Skin of body (tissue), 2 donors: ENCODE results near the gene SLC7A10. TPM values are rescaled to one million over a fixed set of nuclear protein-coding genes. Genes with fewer than 3 reads are reported as not detected.

Experiments used
- DNase-seq: peaks from one replicate; lab custom pipeline; 2025; lab: John Stamatoyannopoulos, UW
- total RNA-seq: library from RNA; depleted of rRNA; stranded (reverse); fragments of >200 nt; gene quantifications from one replicate; pipeline ENCODE4 v1.2.3, GENCODE V29; 2014

Gene SLC7A10
- 9.7 TPM for total RNA-seq

DNA sequence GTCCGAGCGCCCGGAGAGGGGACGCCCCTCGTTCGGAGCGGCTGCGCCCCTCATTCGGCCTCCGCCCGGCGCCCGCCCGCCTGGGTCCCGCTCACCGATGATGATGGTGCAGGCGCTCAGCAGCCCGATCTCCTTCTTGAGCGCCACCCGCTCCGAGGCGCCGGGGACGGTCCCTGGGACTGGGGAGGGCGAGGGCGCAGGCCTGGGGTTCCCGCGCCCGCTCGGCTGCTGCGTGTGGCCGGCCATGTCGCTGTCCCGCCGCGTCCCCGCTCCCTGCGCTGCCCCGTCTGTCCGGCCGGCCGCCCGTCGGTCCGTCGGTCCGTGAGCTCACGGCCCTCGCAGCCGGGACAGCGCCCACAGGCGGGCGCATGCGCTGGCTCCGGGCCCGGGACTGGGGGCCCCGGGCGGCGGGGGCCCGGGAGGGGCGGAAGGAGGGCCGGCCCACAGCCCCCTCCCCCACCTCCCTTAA is at the start of gene SLC7A10:
TSS of gene SLC7A10 (minus strand) at position 393 of the 469 bp plus-strand sequence. CDS start at position 246, 147 bp downstream.
- no peak for DNase-seq

DNA sequence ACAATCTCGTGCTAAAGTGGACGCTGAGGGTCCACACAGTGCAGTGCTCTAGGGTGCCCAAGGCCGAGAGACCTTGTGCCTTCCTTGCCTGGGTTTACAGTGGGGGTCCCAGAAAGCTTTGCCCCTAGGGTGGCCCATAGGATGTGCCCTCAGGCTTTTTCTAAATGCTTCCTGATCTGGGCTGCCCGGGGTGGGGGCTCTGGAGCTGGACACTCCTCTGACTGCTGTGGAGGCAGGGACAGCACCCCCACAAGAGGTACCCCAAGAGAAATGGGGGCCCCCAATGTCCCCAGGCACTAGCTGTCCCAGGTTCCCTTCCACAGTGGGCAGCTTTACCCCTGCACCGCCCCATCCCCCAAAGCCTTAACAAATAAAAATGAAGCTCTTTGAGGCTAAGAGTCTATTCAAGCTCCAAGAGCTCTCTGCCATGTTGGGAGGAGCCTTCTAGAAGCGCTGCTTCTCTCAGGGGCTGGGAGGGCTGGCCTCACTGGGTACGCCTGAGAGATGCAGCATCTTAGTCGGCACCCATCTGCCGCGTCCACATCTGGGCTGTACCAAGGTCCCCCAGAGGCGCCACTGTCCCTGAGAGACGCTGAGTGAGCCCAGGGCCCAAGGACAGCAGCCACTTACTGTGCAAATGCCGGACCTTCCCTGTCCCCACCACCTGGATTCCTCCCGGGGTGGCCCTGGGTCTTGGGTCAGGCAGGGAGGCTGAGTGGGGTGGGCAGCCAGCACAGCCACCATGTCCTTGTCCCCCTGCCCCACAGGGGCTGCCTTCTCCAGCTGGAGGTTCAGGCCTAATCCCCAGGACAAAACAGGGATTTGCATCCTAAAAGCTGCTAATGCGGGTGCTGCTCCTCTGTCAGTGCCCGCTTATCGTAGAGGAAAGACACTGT is 49.3 kb upstream of the SLC7A10 start:
- DNase-seq, result no peak

DNA sequence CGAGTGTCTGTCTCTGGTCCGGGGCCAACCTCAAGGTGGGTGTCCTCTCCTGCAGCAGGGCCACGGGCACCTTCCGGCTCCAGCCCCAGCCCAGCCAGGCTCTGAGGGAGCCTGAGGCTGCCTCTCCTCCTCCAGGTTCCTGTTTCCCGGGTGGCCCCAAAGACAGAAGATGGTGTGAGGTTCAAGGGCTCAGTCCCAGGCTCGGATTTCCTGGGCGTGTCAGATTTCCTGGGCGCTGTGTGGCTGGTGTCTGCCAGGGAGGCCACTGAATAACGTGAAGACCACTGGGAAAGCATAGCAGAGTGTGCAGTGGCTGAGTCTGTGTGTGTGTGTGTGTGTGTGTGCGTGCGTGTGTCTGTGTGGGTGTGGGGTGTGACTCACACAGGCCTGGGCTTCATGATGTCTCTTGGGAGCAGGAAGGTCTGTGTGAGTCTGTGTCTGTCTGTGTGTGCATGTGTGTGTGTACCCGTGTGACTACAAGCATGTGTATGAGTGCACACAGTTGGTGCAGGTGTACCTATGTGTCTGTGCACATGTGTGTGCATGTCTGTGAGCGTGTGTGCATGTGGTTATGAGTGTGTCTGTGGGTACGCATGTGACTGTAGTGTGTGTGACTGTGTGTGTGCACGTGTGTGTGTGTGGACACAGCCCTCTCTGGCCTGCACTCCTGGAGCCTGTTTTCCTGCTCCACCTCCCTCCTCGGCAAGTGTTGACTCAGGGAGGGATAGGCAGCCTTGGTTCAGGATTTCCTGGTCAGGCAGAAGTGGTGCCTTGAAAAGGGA is 48.4 kb upstream of the SLC7A10 start:
- DNase-seq, result no peak

DNA sequence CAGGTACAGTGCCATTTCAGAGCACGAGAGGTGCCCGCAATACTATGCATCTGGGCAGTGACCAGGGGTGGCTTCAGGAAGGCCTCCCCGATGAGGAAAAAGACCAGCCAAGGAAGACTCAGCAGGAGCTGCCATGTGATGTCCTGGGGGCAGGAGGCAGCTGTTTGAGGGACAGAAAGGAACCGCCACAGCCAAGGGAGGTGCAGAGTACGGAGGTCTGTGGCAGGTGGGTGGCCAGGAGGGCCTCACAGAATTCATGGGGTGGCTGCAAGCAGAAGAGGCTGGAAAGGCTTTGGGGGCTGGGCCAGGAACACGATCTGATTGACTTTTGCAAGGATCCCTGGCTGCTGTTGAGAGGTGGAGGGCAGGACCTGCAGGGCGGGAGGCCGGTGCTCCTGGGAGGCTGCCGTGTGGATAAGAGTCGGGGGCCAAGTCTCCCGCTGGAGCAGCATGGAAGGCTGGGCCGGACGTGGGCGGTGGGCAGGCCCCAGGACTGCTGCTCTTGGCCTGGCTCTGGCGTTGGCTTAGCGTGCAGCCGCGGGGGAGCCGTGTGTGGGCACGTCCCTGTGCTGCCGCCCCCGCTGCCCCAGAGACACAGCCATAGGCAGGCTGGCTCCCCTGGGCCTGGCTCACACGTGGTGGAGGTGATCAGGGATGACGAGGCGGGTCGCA is 47.6 kb upstream of the SLC7A10 start:
- DNase-seq, result no peak

DNA sequence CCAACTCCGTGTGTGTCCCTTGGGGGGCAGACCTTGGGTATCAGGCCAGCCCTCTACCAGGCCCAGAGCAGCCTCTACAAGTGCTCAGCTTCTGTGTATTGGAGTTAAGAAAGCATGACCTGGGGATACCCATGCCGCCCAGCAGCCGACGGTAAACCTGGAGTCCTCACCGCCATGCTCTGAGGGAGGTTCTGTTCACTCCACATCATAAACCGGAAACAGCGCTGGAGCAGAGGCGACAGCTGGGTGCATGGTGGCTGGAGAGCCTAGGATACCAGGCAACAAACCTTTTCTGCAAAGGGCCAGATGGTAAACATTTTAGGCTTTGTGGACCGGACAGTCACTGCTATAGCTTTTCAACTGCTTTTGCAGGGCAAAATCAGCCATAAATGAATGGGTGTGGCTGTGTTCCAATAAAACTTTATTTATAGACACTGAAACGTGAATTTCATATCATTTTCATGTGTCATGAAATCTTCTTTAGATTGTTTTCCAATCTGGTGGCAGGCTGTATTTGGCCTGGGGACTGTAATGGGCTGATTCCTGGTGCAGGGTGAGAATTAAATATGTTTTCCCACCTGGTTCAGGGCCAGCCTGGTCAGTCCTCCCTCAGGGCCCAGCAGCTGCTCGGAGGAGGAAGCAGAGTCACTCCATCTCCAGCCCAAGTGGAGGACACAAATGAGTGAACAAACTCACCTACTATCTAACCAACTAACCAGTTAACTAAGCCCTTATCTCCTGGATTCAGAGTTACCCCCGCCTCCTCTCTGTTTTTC is 45.8 kb upstream of the SLC7A10 start:
- no peak for DNase-seq

DNA sequence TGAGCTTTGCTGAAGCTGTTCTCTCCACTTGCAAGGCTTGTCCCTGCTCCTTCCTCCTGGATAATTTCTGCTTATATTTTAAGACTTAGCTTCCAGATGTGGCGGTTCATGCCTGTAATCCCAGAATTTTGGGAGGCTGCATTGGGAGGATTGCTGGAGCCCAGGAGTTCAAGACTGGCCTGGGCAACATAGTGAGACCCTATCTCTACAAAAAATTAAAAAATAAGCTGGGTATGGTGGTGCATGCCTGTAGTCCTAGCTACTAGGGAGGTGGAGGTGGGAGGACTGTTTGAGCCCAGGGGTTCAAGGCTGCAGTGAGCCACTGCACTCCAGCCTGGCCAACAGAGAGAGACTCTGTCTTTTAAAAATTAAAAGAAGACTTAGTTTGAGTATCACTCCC is 45.1 kb upstream of the SLC7A10 start:
- DNase-seq, result no peak

DNA sequence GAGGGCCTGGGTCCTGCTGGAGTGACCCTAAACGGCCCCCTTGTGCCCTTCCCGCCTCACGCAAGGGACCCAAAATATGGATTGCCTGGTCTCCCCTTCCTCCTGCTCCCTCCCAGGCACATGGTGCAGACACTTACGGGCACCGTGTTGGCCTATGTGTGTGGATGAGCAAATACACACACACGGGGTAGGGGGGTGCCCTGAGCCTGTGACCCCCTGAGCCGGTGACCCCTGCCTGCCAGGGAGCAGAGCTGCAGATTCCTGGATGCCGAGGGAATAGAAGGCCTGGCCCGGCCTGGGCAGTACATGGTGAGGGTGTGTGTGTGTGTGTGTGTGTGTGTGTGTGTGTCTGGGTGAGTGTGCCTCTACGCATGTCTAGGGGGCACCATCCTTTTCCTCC is 43.4 kb upstream of the SLC7A10 start:
- DNase-seq, result no peak

DNA sequence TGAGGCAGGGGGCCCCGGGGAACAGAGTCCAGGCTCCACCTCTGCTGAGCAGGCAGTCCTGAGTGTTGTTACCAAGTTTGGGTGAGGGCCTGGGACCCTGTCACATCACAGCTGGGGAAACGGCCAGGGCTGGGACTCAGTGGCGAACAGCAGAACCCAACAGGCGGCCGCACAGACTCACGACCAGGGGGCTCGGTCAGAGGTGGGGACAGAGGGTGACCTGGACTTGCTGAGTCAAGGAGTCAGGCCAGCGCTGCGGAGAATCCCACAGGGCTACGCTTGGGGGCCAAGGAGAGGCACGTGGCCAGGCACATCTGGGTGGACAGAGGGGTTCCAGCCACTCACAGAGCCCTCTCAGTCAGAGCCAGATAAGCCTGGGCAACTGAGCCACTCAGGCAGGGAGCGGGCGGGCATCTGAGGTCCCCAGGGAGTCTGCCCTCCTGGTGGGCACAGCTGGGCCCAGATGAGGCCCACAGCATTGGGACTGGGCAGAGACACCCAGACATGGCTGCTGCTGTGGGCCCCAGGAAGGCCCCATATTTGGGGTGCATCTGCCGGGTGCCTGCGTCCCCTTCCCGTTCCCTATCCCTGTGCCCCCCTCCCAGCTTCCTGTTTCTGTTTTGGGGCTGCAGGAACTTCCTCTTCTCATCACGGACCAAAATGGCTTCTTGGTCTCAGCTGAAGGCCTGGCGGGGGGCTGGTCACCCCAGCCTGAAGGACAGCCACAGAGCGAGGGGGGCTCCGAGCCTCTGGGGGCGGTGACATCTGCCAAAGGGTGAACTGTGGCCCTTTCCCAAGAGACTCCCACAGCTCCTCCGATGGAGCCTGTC is 42.7 kb upstream of the SLC7A10 start:
- DNase-seq, result no peak

DNA sequence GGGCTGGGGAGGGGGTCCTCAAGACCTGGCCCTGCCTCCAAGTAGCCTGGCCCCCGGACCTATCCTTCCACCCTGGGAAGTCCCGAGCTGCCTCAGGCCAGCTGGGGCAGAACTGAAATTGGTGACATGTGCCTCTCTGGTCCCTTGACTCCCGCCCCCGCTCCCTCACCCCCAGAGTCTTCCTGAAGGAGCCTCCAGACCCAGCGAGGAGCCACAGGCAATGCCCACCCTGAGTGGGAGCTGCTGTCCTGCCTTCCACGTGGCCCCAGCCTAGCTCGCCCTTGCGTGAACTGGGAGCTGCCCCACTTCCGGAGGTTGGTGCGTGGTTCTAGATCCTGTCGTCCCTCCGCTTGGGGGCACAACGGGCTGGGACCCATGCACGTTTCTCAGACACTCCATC is 42.1 kb upstream of the SLC7A10 start:
- no peak for DNase-seq

DNA sequence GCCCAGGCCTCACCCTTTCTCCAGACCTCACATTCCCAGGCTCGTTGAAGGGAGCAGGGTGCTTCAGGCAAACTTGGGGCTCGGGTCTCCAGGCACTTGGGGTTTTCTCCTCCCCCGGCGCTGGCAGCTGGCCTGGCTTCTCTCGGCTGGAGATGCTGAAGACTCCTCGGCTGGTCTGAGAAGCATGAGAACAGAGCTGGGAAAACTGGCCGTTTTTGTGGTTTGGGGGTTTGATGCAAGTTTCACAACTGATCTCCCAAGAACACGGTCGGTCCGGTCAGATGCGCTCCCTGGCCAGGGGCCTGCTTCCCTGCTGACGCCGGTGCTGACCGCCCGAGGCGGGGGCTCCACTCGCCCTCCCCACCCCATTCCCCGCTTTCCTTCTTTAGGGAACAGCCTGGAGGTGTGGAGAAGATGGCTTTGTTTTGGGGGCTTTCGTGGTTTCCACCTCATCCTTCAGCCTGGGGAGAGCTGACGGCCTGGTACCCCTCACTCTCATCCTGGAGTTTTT is 41.4 kb upstream of the SLC7A10 start:
- DNase-seq, result no peak

DNA sequence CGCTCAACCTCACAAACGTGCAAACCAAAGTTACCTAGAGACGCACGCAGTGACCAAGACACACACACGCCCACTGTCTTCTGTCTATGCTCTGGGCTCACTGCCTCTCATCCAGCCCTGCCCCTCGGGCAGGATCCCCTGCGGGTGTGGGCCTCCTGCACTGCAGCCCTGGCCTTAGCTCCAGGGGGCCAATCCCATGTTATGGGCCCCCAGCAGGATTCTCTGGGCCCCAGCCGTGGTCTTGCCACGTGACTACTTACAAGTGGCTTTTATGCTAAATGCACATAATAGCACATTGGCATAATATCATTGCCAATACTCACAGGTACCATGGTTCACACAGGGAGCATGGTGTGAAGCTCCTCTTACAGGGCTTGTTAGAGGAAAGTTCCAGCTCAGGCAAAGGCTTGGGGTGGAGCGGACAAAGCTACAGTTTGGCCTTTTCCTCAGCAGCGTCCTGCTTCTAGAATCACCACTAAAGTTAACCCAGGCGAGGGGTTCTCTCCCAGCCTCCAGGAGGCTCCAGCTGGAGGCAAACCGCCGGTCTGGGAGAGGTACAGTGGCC is 39.3 kb upstream of the SLC7A10 start:
- DNase-seq, result no peak

DNA sequence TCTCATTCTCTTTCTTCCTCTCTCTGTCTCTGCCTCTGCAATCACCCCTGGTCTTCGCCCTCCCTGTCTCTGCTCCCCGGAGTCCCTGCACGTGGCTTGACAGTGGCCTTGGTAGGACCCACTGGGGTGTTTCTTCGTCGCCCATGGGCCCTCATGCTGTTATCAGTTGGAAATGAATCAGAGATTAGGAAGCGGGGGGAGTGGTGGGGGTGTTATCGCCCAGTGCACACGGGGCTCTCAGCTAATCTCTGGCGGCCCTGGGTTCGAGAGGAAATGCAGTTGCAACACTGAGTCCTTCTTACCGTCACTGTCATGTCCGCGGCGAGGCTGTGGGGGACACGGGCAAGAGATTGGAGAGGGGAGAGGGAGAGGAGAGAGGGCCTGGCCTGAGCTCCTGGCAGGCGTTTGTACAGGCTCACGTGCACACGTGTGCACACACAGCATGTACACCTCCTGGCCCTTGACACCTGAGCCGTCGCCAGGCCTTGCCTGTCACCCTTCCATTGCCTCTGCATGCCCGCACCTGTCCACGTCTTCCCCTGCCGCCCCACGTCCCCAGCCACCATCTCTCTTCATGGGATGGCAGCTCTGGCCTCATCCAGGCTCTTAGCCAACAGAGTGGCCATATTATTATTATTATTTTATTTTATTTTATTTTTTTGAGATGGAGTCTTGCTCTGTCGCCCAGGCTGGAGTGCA is 37.8 kb upstream of the SLC7A10 start:
- no peak for DNase-seq

DNA sequence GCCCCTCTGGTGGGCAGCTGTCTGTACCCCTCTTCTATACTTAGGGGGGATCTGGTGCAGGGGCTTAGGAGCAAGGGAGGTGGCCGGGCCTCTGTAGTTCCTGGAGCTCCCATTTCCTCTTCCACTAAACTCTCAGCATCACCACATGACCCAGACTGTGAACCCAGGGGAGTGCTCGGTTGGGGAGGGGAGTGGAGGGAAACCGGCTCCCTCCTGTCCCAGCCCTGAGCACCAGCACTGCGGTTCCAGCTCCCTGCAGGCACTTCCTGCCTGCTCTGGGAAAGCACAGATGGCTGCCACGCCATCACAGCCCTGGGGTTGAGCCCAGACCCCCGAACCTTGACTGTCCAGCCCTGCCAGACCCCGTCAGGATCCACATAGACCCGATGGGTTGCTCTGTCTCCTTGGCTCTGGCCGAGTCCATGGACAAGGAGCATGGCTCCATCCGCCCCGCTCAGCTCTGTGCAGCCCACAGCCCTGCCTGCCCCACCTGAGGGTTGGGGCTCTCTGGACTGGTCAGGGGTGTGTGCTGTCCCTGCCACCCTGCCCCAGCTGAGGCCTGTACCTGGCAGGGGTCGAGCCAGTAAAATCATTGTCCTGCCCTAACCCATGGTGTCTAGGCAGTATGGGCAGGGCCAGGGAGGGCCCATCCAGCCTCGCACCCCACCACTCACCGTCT is 36.0 kb upstream of the SLC7A10 start:
- DNase-seq, result no peak

DNA sequence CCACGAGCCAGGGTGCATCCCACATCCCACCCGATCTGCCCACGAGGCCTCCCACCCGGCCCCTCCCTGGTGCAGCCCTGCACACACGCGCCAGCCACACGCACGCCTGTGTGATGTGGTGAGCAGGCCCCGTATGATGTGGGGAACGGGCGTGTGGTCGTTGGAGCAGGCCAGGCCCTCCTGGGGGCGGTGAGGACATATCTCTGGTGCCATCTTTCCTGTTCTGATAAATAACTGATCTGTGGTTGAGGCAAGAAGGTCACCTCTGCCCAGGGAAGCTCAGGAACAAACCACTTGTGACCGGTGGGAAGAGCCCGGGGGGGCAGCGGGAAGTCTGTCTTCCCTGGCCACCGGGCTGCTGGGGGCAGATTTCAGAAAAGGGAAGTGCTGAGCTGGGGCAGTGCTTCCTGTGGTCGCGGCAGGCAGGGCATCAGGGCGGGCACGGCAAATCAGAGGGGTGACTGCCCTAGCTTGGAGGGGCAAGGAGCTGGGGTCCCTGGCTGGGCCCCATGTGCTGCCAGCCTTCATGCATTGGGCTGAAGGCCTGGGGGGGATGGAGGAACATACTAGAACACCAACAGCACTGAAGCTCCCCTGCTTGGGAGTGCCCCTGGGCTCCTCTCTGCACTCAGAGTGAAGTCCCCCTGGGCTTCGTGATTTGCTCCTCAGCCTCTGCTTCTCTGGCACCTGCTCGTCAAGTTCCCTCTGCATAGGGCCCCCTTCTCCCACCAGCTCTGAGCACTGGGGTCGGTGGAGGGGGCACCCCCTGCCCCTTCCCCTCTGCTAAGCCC is 35.2 kb upstream of the SLC7A10 start:
- no peak for DNase-seq

DNA sequence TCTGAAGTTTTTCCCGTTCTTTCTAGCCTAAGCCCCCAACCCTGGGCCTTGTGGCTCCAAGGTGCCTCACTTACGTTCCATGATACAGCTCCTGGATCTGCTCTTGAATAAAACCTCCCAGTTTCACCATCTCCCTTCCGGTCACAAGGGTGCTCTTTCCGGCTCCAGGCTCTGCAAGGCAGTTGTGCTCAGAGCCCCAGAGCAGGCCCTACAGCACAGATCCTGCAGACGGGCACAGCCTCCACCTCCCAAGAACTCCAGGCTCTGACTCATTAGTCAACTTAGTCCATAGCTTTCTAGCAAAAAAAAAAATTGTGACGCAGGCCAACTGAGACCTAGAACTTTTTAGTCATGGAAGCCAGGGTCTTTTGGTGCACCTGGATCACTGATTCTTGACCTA is 33.9 kb upstream of the SLC7A10 start:
- DNase-seq, result no peak

DNA sequence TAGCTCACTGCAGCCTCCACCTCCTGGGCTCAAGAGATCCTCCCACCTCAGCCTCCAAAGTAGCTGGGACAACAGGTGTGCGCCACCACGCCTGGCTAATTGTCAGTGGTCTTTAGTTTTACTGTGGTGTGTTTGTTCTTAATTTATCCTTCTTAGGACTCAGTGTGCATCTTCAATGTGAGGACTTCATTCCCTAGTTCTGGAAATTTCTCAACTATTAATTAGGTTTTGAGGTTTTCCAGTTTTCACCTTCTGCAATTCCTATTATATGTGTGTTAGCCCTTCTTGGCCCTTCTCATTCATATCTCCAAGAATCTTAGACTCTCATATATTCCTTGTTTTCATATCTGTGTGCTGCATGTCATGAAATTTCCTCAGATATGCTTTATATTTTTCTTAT is 32.2 kb upstream of the SLC7A10 start:
- DNase-seq, result no peak

DNA sequence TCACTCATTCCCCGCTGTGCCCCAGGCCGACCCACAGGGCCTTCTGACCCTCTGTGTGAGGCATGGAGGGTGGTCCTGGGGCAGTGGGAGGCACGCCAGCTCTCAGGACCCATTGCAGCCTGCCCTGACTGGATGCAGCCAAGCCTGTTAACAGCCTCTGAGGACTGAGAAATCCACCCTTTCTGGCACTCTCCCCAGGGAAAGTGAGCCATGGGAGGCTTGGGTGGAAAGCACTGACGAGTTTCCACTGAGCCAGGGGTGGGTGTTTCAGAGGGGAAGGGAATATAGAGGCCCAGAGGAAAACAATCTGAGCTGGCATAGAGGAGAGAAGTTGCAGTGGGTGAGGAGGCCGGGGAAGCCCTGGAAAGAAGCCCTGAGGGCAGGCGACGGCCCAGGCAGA is 30.6 kb upstream of the SLC7A10 start:
- DNase-seq, result no peak

DNA sequence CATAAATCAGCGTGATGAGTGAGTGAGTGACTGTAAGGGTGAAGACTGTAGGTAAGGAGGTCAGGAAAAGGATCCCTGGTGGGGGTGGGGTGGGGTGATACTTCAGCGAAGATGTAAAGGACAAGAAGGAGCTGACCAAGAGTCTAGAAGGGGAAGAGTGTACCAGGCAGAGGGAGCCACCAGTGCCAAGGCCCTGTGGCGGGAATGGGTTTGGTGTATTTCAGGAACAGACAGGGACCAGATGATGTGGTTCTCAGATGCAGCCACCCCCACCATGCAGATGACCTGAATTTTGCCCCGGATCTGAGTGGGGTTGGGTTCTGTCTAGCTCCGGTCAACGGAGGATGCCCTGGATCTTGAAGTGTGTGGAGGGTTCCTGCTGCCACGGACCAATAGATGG is 30.1 kb upstream of the SLC7A10 start:
- DNase-seq, result no peak
